CD4-positive, alpha-beta T cell treated with Interleukin-12 subunit alpha and Interleukin-12 subunit beta, for 1 hour (primary cell): ENCODE results near the gene RPF1.
"Not testable (repeated sequence)": the region's sequence is repeated elsewhere in the genome, so short reads cannot be mapped to it uniquely, and the experiment has no call there.

Experiments used
- DNase-seq: peaks from one replicate; pipeline ENCODE4 v3.0.0-alpha.2; 2020

Gene RPF1

DNA sequence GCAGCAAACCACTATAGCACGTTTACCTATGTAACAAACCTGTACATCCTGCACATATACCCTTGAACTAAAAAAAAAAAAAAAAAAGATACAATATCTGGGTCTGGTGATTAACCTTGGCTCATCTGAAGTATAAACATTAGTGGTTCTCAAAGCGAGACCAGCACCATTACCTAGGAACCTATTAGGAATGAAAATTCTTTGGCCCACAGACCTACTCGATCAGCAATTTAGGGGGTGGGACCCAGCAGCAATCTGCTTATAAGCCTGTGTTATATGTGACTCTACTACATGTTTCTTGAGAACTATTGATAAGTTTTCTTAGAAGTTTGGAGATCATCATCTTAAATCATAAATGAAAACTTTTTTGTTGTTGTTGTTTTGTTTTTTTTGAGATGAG, 17.4 kb downstream of the RPF1 start:
- no peak for DNase-seq

DNA sequence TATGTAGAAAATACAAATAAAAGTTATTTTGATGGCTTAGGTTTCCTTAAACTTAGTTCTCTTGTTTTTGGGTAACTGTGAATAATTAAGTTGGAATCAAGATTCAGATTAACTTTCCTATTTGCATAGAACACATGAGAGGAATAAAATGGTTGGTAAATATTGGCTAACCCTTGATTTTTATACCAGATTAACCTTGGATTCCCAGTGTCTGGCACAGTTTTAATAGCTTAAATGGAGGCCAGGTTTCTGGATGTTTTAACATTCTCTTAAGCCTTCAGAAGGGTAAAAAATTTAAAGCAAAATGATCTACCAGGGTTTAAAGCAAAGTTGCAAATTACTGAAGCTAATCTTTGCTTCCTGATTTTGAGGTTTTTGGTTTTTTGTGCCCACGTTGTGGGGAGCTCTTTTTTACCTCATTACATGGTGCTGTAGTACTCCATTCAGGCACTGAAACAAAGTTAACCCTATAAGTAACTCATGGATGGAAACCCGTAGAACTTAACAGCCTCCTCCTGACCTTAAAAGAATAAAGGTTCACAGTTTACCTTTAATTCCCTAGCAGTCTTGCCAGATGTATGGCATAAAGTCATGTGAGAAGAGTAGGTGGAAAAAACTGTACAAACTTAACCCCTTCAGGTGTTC, 18.7 kb downstream of the RPF1 start:
- DNase-seq: no peak

DNA sequence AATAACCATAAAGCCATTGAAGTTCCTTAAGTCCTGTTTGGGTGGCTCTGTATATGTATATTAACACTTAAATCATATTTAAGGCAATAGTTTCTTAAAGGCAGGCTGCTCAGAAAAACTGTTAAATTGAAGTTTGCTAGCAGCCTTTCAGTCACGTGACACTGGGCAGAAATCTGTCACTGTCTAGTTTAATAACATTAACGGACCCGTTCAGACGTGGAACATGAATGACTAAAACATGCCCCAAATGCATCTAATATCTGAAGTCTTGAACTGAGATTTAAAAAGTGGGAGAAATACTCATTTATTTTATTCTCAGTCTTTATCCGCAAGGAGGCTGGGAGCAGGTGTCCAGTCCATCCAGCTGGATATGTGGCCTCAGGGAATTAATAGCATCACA, 23.9 kb downstream of the RPF1 start:
- DNase-seq: no peak

DNA sequence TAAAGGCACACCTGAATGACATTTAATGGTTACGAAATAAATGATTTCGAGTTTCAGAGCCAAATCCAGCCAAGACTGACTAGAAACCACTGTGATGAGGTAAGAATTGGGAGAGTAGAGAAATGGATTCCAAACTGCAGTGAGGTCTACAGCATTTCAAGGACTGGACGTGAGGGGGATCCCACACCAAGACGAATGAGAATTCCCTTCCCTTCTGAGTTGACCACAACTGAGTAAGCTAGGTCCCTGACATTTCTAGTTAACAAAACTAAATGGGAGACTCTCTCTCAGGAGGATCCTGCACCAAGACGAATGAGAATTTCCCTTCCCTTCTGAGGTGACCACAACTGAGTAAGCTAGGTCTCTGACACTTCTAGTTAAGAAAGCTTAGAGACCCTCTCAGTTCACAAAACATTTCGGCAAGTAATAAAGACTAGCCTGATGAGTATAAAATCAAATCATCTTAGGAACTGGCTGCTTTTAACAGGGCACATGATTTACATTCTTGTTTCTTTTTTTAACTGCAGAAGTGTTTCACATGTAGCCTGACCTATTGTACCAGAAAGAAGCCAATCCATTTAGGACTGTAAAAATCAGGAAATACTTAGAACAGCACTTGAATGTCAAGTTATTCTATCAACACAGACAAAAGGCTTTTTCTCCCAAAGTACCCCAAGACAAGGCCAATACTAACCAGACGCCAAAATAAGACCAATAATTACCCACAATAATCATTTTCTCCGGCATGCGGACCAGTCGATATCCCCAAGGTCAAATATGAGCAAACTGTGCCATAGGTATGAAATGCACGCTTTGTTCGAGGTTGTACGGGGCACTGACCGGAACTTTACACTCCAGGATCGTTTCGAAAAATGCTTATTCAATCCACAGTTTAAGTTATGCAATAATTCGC, 25.8 kb downstream of the RPF1 start:
- DNase-seq: peak; percentile 13

DNA sequence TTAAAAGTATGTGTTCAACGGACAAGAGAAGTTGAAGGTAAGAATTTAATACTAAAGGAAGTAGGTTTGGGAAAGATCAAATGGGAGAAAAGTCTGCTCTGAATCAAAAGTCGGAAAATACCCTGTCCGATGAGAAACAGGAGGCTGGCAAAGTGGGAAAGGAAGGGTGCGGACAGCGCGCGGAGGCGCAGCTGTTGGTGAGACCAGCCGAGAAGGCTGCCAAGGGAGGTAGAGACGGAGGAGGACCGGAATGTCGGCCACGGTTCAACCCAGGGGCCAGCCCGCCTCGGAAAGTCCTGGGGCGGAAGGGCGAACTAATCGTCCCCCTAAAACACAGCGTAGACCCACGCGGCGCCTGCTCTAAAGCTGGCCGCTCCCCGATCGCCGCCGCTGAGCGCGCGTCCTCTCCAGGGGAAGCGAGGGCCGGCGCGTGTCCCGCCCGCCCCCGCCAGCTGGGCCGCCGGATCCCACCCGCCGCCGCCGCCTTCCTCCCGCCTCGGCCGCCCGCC, 26.5 kb downstream of the RPF1 start:
- no peak for DNase-seq

DNA sequence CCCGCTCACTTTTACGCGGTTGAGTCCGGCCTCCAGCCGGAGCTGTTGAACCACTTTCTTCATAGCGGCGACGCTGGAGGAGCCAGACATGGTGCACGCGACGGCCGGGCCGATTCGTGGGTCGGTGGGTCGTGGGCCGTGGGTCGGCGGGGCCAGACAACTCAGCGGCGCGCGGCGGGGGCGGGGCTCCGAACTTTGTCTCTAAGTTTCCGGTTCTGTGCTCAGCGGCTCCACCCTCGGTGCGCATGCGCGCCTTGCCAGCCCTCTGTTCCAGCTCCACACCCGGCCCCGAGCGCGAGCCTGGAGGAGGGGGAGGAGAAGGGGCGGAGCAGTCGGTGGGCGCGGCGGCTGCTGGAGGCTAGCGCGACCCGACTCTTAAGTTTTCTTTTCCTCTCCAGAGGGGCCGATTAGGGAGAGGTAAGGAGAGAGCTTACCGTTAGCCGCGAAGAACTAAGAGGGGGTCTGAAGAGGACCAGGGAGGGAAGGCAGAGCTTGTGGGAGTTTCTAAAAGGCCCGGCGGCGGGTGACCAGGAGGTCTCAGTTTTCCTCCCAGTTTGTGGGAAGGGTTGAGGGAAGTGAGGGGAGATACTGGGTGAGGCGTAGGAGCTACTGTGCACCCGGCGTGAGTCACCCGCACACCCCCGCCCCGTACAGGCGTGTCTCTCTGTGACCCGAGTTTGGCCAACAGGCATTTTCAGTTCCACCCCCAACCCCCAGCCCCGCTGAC, 27.1 kb downstream of the RPF1 start, which contains the start of the genes GNG5 and SPATA1:
Gene GNG5, minus strand, starts transcription at position 580 of the 727 bp plus-strand sequence. Its CDS starts 490 bp downstream, at position 90.
Gene SPATA1, plus strand, starts transcription at position 385 of the 727 bp plus-strand sequence. CDS start 9,974 bp downstream, outside the sequence.
- peak; percentile 97 for DNase-seq

DNA sequence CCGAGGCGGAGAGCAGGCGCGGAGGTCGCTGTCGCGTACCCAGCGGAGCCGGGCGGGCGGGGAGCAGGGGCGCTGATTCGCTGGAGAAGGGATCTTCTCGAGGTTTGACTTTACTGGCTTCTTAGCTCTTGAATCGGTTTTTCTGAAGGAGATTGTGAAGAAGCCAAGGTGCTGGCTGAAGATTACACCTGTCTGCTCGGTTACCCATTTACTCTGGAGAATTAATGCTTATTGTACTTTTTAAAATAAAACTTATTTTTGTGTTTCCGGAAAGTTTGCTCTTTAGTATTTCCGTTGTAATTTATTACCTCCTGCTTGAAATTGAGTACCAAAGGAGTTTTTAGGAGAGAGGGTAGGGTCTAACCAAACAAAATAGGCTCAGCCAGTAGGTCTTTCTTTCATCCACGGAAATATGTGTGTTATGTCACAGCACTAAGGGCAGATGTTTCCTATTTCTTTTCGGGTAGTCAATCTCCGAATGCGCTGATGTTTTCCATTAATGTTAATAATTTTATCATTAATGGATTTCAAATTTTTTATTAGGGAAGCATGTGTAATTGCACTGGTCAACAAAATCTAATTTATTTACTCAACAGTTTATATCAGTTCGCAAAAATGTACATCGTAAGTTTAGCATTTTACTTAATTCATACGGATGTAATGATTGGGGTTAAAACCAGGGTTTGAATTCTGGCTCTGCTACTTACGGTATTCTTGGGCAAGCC, 27.8 kb downstream of the RPF1 start:
- no peak for DNase-seq

DNA sequence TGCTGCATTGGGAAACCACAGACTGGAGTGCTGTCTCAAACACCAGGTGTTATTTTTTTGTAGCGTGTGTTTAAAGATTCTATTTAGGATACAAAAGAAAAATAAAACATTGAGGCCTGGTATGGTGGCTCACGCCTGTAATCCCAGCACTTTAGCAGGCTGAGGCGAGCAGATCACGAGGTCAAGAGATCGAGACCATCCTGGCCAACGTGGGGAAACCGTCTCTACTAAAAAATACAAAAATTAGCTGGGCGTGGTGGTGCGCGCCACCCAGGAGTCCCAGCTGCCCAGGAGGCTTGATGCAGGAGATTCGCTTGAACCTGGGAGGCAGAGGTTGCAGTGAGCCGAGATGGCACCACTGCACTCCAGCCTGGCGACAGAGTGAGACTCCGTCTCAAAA, 28.8 kb downstream of the RPF1 start:
- not testable (repeated sequence) for DNase-seq

DNA sequence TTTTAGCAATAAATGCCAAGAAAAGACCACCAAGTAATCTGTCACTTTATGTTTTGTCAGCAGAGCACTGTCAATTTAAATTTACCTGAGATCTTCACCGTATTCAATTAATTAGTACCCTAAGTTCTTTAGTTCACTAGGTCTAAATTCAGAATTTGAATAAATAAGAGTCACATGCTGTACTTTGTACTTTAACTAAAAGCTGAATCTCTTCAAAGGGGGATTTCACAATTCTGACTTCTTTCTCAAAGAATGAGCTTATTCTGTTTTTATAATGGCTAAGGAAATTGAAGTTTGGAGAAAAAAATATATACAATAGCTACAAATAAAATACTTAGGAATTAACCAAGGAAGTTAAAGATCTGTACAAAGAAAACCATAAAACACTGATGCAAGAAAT, 29.4 kb downstream of the RPF1 start:
- DNase-seq: no peak

DNA sequence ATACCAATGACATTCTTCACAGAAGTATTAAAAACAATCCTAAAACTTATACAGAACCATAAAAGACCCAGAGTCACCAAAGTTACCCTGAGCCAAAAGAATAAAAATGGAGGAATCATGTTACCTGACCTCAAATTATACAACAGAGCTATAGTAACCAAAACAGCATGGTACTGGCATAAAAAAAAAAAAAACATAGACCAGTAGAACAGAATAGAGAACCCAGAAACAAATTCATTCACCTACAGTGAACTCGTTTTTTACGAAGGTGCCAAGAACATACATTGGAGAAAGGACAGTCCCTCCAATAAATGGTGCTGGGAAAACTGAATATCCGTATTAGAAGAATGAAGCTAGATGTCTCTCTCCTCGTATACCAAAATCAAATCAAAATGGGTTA, 30.0 kb downstream of the RPF1 start:
- no peak for DNase-seq

DNA sequence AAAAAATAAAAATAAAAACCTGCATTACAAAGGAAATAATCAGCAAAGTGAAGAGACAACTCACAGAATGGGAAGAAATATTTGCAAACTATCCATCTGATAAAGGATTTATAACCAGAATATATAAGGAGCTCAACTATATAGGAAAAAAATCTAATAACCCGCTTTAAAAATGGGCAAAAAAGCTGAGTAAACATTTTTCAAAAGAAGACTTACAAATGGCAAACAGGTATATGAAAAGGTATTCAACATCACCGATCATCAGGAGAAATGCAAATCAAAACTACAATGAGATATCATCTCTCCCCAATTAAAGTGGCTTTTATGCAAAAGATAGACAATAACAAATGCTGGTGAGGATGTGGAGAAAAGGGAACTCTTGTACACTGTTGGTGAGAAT, 31.1 kb downstream of the RPF1 start:
- DNase-seq: no peak

DNA sequence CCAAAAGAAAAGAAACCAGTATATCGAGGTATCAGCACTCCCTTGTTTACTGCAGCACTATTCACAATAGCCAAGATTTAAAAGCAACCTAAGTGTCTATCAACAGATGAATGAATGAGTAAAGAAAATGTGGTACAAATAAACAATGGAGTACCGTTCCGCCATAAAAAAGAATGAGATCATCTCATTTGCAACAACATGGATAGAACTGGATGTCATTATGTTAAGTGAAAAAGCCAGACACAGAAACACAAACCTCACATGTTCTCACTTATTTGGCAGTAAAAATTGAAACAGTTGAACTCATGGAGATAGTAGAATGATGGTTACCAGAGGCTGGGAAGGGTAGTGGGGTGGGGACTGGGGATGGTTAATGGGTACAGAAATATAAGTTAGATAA, 31.6 kb downstream of the RPF1 start:
- DNase-seq: no peak

DNA sequence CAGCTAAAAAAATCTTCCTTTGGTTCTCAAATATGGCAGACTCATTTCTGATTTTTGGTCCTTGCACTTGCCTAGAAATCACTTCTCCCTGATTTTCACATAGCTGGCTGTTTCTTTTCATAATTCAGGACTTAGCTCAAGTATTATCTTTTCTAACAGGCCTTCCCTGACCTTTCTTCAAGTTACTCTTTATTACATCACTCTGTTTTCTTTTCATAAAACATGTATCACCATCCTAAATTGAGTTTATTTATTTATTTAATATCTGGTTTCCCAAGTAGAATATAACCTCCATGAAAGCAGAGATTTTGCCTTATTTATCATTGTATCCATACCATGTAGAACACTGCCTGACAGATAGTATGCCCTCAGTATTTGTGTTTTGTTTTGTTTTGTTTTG, 45.5 kb downstream of the RPF1 start:
- DNase-seq: no peak

DNA sequence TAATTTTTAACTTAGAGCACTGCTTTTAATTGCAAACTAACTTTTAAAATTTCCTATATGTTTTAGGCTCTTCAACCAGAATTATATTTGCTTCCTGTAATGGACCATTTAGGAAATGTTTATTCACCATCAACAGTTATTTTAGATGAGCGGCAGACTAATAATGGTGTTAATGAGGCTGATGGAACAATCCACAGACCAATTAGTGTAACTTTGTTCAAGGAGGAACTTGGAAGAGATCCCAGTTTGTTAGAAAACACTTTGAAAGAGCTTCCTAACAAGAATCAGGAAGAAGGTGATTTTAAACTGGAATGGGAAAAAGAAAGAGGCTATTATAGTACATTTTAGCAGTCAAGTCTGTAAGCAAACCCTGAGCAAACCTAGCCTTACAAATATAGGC, 46.7 kb downstream of the RPF1 start:
- DNase-seq: no peak

DNA sequence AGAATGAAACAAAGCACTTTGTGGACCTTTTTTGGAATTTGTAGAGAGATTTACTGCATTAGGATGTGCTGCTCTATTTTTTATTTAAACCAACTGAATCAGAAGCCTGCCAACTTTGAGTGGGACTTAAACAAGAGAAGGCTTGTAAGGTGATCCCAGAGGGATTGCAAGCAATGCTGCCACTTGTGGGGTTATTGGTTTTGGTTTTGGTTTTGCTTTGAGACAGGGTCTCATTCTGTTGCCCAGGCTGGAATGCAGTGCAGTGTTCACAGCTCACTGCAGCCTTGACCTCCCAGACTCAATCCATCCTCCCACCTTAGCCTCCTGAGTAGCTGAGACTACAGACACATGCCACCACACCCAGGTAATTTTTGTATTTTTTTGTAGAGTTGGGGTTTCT, 59.5 kb downstream of the RPF1 start:
- no peak for DNase-seq

DNA sequence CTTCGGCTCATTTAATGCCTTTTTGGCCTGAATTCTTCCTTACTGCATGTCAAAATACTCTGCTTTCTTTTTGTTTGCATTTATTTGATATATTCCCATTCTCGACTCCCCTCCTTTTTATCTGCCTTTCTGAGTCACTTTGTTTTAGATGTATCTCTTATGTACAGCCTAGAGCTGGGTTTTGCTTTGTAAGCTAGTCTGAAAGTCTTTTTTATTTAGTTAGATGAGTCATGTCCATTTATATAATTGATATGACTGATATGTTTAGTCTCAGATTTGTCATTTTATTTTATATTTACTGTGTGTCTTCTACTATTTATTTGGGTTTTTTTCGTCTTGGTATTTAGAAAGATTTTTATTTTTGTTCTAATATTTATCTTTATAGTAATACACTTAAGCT, 60.9 kb downstream of the RPF1 start:
- DNase-seq: no peak

DNA sequence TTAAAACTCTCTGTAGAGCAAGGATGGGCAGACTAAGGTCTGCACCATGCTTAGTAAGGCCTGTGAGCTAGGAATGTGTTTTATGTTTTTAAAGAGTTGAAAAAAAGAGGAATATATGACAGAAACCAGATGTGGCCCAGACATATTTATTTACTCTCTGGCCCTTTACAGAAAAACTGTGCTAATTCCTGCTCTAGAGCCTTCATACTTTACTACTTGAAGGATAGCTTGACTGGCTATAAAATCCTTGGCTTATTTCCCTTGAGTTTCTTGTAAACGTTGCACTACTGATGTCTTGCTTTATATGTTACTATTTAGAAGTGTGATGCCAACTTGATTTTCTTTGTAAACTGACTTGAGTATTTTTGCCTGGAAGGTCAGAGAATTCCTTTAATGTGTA, 61.7 kb downstream of the RPF1 start:
- DNase-seq: no peak

DNA sequence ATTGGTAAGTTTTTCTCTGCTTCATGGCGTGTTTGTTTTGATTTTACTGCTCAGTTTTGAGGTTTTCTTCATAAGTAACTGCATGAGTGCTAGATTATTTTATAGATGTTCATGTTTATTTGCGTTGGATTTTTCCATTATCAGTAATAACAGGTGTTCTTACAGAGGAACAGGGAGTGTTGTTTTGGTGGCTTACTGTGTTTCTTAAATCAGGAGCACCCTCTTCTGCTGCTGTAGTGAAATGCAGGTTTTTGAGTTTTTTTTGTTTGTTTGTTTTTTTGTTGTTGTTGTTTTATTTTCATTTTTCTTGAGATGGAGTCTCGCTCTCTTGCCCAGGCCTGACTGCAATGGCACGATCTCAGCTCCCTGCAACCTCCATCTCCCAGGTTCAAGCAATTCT, 62.6 kb downstream of the RPF1 start:
- DNase-seq: peak; percentile 6
